OCI-LY1 (cell line): ENCODE data around the gene TTLL11.

Experiments used
- EZH2 ChIP-seq: fragments of 200-600 bp; sonication (generic), shearing (Covaris generic); IDR thresholded peaks from 2 replicates; pipeline ENCODE4 v1.8.0; 2017; ENCODE audit warnings: borderline replicate concordance, mixed run types, mild to moderate bottlenecking, antibody characterized with exemption, low read length, moderate library complexity, mixed read lengths
- TF ChIP-seq, protein P1 (sequence below): fragments of 200-600 bp; sonication (generic), shearing (Covaris generic); IDR thresholded peaks from 2 replicates; pipeline ENCODE4 v1.5.1; 2017; ENCODE audit warnings: mild to moderate bottlenecking, antibody characterized with exemption, low read length, moderate library complexity, mixed read lengths

DNA sequence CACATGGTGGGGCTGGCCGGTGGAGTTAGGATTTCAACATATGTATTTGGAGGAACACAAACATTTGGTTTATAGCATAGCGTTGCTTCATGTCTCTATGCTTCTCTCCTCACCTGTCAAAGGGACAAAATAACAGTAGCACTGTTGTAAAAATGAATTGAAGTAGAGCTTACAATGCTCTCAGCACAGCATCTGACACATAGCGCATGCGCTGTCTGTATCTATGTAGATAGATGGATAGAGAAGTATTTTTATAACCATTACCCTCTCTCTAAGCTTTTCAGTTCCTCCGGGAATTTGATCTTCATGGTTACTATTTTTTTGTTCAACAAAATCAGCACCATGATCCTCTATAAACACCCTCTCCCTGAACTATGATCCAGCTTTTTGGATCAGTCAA lies 166.0 kb downstream of the TTLL11 start:
- TF ChIP-seq, protein P1, sequence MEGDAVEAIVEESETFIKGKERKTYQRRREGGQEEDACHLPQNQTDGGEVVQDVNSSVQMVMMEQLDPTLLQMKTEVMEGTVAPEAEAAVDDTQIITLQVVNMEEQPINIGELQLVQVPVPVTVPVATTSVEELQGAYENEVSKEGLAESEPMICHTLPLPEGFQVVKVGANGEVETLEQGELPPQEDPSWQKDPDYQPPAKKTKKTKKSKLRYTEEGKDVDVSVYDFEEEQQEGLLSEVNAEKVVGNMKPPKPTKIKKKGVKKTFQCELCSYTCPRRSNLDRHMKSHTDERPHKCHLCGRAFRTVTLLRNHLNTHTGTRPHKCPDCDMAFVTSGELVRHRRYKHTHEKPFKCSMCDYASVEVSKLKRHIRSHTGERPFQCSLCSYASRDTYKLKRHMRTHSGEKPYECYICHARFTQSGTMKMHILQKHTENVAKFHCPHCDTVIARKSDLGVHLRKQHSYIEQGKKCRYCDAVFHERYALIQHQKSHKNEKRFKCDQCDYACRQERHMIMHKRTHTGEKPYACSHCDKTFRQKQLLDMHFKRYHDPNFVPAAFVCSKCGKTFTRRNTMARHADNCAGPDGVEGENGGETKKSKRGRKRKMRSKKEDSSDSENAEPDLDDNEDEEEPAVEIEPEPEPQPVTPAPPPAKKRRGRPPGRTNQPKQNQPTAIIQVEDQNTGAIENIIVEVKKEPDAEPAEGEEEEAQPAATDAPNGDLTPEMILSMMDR, result no peak
- no peak for TF ChIP-seq EZH2
